SK-N-SH (cell line): ENCODE data around the gene PLD2.

Experiments
- CTCF ChIP-seq: fragments of 200-600 bp; sonication (generic); IDR thresholded peaks from 2 replicates; pipeline ENCODE4 v1.6.1; 2017; ENCODE audit warnings: antibody characterized with exemption, mild to moderate bottlenecking, moderate library complexity
- EP300 ChIP-seq, 2 experiments: IDR thresholded peaks; 2 replicates each; pipeline versions ENCODE4 v1.4.0 to v1.6.1; 2012; ENCODE audit warnings: borderline replicate concordance in 1 of 2, low read depth in 1 of 2, low read length in 1 of 2
- FOXJ3 ChIP-seq: sonication (generic); formaldehyde crosslinking; IDR thresholded peaks from 2 replicates; pipeline ENCODE4 v1.5.1; 2020; ENCODE audit warnings: mild to moderate bottlenecking, missing genetic modification reagents
- FOXM1 ChIP-seq: IDR thresholded peaks from 2 replicates; pipeline ENCODE4 v1.4.0; 2012; ENCODE audit warnings: low read depth, mild to moderate bottlenecking
- JUND ChIP-seq: IDR thresholded peaks from 2 replicates; pipeline ENCODE4 v1.4.0; 2012
- MXI1 ChIP-seq: IDR thresholded peaks from 2 replicates; pipeline ENCODE4 v1.6.1; 2012; ENCODE audit warnings: mild to moderate bottlenecking, low read depth, low read length, improper control_type of control experiment
- NFIC ChIP-seq: IDR thresholded peaks from 2 replicates; pipeline ENCODE4 v1.4.0; 2012; ENCODE audit warnings: borderline replicate concordance
- POLR2AphosphoS5 ChIP-seq: IDR thresholded peaks from 2 replicates; pipeline ENCODE4 v1.6.1; 2012; ENCODE audit warnings: low read depth, low read length
- RAD21 ChIP-seq: IDR thresholded peaks from 2 replicates; pipeline ENCODE4 v1.6.1; 2012; ENCODE audit warnings: mild to moderate bottlenecking, low read length
- RFX5 ChIP-seq: IDR thresholded peaks from 2 replicates; pipeline ENCODE4 v1.6.1; 2012; ENCODE audit warnings: mild to moderate bottlenecking, improper control_type of control experiment, low read length

- TF ChIP-seq JUND (no peak), CTCF (no peak), RAD21 (no peak), FOXJ3 (CRISPR knock-in tag) (no peak), EP300 (IDR thresholded peaks at IDR 0.05; ENCODE audit: borderline replicate concordance in 1 of 2, low read depth in 1 of 2, low read length in 1 of 2) (no peak), POLR2AphosphoS5 (no peak), NFIC (no peak), FOXM1 (no peak), MXI1 (no peak), RFX5 (no peak)
These were observed 11.3 kb downstream of the PLD2 start for GRCh38 chr17:4818276-4818675.
